K562 (cell line): ENCODE results near the gene MAN2A1. TPM values are rescaled to one million over a fixed set of nuclear protein-coding genes. Genes with fewer than 3 reads are reported as not detected.

ENCODE experiments used
- ARID1B ChIP-seq: fragments of 450-650 bp; IDR thresholded peaks from 2 replicates; pipeline ENCODE4 v1.6.1; 2016; ENCODE audit warnings: antibody characterized with exemption, mild to moderate bottlenecking, inconsistent platforms
- CBFA2T3 ChIP-seq: fragments of 450-650 bp; IDR thresholded peaks from 2 replicates; pipeline ENCODE4 v1.6.1; 2017
- CREB1 ChIP-seq, 2 experiments: sonication (generic) in 1 of 2; formaldehyde crosslinking in 1 of 2; IDR thresholded peaks; 2 replicates each; pipeline versions ENCODE4 v1.6.1 to v1.8.0; 2012 to 2022; ENCODE audit warnings: inconsistent platforms in 1 of 2, mild to moderate bottlenecking in 1 of 2, missing genetic modification reagents in 1 of 2, moderate library complexity in 1 of 2
- CTBP1 ChIP-seq: fragments of 450-650 bp; IDR thresholded peaks from 2 replicates; pipeline ENCODE4 v1.6.1; 2016; ENCODE audit warnings: borderline replicate concordance
- DMBX1 ChIP-seq: fragments of 250-450 bp; sonication (Bioruptor Pico); IDR thresholded peaks from 2 replicates; pipeline ENCODE4 v1.8.0; 2022; ENCODE audit warnings: inconsistent platforms, mild to moderate bottlenecking, moderate library complexity, borderline replicate concordance
- EHMT2 ChIP-seq: fragments of 450-650 bp; IDR thresholded peaks from 2 replicates; pipeline ENCODE4 v1.6.1; 2018; ENCODE audit warnings: antibody characterized with exemption
- FOXK2 ChIP-seq, 2 experiments: fragments of 450-650 bp; IDR thresholded peaks in 1 of 2; conservative IDR thresholded peaks in 1 of 2; 2 replicates each; pipeline ENCODE4 v1.6.1; 2016; ENCODE audit warnings: low read depth in 2 of 2, mild to moderate bottlenecking in 1 of 2
- KHSRP ChIP-seq: fragments of 450-650 bp; IDR thresholded peaks from 2 replicates; pipeline ENCODE4 v1.6.1; 2017
- LEF1 ChIP-seq: fragments of 450-650 bp; IDR thresholded peaks from 2 replicates; pipeline ENCODE4 v1.6.1; 2016; ENCODE audit warnings: mild to moderate bottlenecking
- MBD2 ChIP-seq: sonication (generic); IDR thresholded peaks from 2 replicates; pipeline ENCODE4 v1.6.1; 2016; ENCODE audit warnings: low read depth, borderline replicate concordance
- MTA3 ChIP-seq: fragments of 450-650 bp; formaldehyde crosslinking; IDR thresholded peaks from 2 replicates; pipeline ENCODE4 v1.6.1; 2017; ENCODE audit warnings: mild to moderate bottlenecking, borderline replicate concordance
- NFE2 ChIP-seq: IDR thresholded peaks from 2 replicates; pipeline ENCODE4 v1.6.1; 2014; ENCODE audit warnings: antibody characterized with exemption, low read depth
- NFRKB ChIP-seq: fragments of 450-650 bp; IDR thresholded peaks from 2 replicates; pipeline ENCODE4 v1.6.1; 2016; ENCODE audit warnings: low read depth
- PHB ChIP-seq: fragments of 250-450 bp; sonication (Bioruptor Pico); IDR thresholded peaks from 2 replicates; pipeline ENCODE4 v1.5.0; 2021
- POLR2H ChIP-seq: IDR thresholded peaks from 2 replicates; pipeline ENCODE4 v1.6.1; 2016; ENCODE audit warnings: missing genetic modification characterization, low read depth, mild to moderate bottlenecking, control low read depth, missing compliant biosample characterization, moderate library complexity
- RFX1 ChIP-seq: fragments of 450-650 bp; IDR thresholded peaks from 2 replicates; pipeline ENCODE4 v1.6.1; 2016; ENCODE audit warnings: mild to moderate bottlenecking, moderate library complexity
- SRSF7 ChIP-seq: fragments of 200-400 bp; formaldehyde crosslinking; optimal IDR thresholded peaks from 2 replicates; pipeline ENCODE3; 2017; ENCODE audit warnings: mild to moderate bottlenecking, low read depth, low read length
- TAL1 ChIP-seq: fragments of 450-650 bp; IDR thresholded peaks from 2 replicates; pipeline ENCODE4 v1.6.1; 2016; ENCODE audit warnings: mild to moderate bottlenecking
- TBL1XR1 ChIP-seq, 2 experiments: IDR thresholded peaks; 2 replicates each; pipeline ENCODE4 v1.6.1; 2012; ENCODE audit warnings: improper control_type of control experiment in 2 of 2, low read length in 2 of 2, mild to moderate bottlenecking in 1 of 2
- ZEB2 ChIP-seq: fragments of 450-650 bp; IDR thresholded peaks from 2 replicates; pipeline ENCODE4 v1.6.1; 2016
- ZKSCAN1 ChIP-seq: fragments of 150-350 bp; IDR thresholded peaks from 2 replicates; pipeline ENCODE4 v1.6.1; 2016; ENCODE audit warnings: low read depth, low read length
- ZNF551 ChIP-seq: fragments of 250-450 bp; sonication (Bioruptor Pico); IDR thresholded peaks from 2 replicates; pipeline ENCODE4 v1.5.0; 2021; ENCODE audit warnings: mild to moderate bottlenecking, moderate library complexity
- polyA plus RNA-seq, 8 experiments: library from polyadenylated mRNA; depleted of rRNA in 4 of 8; stranded (reverse) in 5 of 8; unstranded in 3 of 8; fragments of >200 nt; fragmentation: Nextera tagmentation in 2 of 8; fragmentation: Illumina TruSeq in 1 of 8; extraction: Ambion mirVana in 2 of 8; extraction: Trizol in 1 of 8; gene quantifications; 2 replicates each; pipeline versions ENCODE4 v1.2.1 to v1.2.3, GENCODE V29; 2011 to 2014; ENCODE audit warnings: inconsistent platforms in 1 of 8, missing spikeins in 1 of 8
- total RNA-seq, 7 experiments: library from RNA; depleted of rRNA in 6 of 7; stranded (reverse); fragments of >200 nt in 6 of 7; fragmentation: Illumina TruSeq in 2 of 7; extraction: Trizol in 2 of 7; gene quantifications; 2 replicates each; pipeline versions ENCODE4 v1.2.1 to v1.2.3, GENCODE V29; 2011 to 2021; ENCODE audit warnings: low replicate concordance in 1 of 7
- TF ChIP-seq, protein P1 (sequence below): sonication (generic); formaldehyde crosslinking; IDR thresholded peaks from 2 replicates; pipeline ENCODE4 v1.8.1; 2023; ENCODE audit warnings: missing genetic modification reagents, mild to moderate bottlenecking, borderline replicate concordance
- TF ChIP-seq, protein P2 (sequence below): IDR thresholded peaks from 2 replicates; pipeline ENCODE4 v1.6.1; 2014; ENCODE audit warnings: antibody characterized with exemption
- TF ChIP-seq, protein P3 (sequence below): fragments of 200-800 bp; sonication (Bioruptor generic); IDR thresholded peaks from 2 replicates; pipeline ENCODE4 v1.6.1; 2017; ENCODE audit warnings: missing genetic modification characterization, missing compliant biosample characterization

Gene MAN2A1
- total and polyA plus RNA-seq, 9 of the 15 experiments (the other 6 are each of a cell fraction or from before 2014, with no cell fraction given): 5.2 to 32.0 (median 19.8) TPM

DNA sequence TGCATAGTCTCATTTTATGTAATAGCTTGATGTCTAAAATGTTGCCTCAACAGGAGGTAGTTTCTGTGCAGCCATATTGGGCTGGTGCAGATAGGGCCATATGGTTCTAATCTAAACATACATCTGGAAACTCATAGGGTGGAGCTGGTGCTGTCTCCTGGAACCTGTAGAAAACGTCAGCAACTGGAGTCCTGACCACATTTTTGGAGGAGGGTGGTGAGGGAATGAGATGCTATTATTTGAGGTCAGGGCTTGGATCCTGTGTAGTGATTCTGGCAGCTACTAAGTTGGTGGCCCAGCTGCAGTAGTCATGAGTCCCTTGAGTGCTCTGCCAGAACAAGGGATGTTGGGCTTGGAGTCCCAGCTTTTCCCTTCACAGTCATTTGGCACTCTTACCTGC is 14.1 kb downstream of the MAN2A1 start (continued):
- TF ChIP-seq, protein P1, sequence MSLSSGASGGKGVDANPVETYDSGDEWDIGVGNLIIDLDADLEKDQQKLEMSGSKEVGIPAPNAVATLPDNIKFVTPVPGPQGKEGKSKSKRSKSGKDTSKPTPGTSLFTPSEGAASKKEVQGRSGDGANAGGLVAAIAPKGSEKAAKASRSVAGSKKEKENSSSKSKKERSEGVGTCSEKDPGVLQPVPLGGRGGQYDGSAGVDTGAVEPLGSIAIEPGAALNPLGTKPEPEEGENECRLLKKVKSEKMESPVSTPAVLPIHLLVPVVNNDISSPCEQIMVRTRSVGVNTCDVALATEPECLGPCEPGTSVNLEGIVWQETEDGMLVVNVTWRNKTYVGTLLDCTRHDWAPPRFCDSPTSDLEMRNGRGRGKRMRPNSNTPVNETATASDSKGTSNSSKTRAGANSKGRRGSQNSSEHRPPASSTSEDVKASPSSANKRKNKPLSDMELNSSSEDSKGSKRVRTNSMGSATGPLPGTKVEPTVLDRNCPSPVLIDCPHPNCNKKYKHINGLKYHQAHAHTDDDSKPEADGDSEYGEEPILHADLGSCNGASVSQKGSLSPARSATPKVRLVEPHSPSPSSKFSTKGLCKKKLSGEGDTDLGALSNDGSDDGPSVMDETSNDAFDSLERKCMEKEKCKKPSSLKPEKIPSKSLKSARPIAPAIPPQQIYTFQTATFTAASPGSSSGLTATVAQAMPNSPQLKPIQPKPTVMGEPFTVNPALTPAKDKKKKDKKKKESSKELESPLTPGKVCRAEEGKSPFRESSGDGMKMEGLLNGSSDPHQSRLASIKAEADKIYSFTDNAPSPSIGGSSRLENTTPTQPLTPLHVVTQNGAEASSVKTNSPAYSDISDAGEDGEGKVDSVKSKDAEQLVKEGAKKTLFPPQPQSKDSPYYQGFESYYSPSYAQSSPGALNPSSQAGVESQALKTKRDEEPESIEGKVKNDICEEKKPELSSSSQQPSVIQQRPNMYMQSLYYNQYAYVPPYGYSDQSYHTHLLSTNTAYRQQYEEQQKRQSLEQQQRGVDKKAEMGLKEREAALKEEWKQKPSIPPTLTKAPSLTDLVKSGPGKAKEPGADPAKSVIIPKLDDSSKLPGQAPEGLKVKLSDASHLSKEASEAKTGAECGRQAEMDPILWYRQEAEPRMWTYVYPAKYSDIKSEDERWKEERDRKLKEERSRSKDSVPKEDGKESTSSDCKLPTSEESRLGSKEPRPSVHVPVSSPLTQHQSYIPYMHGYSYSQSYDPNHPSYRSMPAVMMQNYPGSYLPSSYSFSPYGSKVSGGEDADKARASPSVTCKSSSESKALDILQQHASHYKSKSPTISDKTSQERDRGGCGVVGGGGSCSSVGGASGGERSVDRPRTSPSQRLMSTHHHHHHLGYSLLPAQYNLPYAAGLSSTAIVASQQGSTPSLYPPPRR (CRISPR knock-in tag): 0 out of 2 replicates have a peak, but pooled peaks have one; percentile 32
- no peak for TF ChIP-seq SRSF7
- peak; percentile 92 for TF ChIP-seq TAL1
- peak; percentile 52 for TF ChIP-seq LEF1
- TF ChIP-seq POLR2H (tag): no peak
- TF ChIP-seq ZEB2: peak; percentile 84
- peak; percentile 94 for TF ChIP-seq CREB1 (IDR thresholded peaks at IDR 0.05)
- peak; percentile 86 for TF ChIP-seq CREB1 (CRISPR knock-in tag; IDR thresholded peaks at IDR 0.05)
- TF ChIP-seq ARID1B: peak; percentile 94
- TF ChIP-seq NFRKB: peak; percentile 51; the same call in 1 of the 2 replicates
- peak; percentile 79 for TF ChIP-seq MTA3
- TF ChIP-seq CTBP1: peak; percentile 92
- TF ChIP-seq FOXK2 (conservative IDR thresholded peaks at IDR 0.05 in 1 of 2, IDR thresholded peaks at IDR 0.05 in 1 of 2; ENCODE audit: low read depth in 2 of 2): peak in 1 of 2 experiments; percentile 42; a peak in 2 of 4 replicates
- TF ChIP-seq, protein P2, sequence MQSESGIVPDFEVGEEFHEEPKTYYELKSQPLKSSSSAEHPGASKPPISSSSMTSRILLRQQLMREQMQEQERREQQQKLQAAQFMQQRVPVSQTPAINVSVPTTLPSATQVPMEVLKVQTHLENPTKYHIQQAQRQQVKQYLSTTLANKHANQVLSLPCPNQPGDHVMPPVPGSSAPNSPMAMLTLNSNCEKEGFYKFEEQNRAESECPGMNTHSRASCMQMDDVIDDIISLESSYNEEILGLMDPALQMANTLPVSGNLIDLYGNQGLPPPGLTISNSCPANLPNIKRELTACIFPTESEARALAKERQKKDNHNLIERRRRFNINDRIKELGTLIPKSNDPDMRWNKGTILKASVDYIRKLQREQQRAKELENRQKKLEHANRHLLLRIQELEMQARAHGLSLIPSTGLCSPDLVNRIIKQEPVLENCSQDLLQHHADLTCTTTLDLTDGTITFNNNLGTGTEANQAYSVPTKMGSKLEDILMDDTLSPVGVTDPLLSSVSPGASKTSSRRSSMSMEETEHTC: peak; percentile 39; the same call in 1 of the 2 replicates
- TF ChIP-seq ZKSCAN1: peak; percentile 55; the same call in 1 of the 2 replicates
- TF ChIP-seq EHMT2: peak; percentile 70
- peak; percentile 53; the same call in 1 of the 2 replicates for TF ChIP-seq KHSRP
- TF ChIP-seq, protein P3, sequence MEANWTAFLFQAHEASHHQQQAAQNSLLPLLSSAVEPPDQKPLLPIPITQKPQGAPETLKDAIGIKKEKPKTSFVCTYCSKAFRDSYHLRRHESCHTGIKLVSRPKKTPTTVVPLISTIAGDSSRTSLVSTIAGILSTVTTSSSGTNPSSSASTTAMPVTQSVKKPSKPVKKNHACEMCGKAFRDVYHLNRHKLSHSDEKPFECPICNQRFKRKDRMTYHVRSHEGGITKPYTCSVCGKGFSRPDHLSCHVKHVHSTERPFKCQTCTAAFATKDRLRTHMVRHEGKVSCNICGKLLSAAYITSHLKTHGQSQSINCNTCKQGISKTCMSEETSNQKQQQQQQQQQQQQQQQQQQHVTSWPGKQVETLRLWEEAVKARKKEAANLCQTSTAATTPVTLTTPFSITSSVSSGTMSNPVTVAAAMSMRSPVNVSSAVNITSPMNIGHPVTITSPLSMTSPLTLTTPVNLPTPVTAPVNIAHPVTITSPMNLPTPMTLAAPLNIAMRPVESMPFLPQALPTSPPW (CRISPR knock-in tag): peak; percentile 47; the same call in 1 of the 2 replicates
- TF ChIP-seq ZNF551 (CRISPR knock-in tag): no peak
- peak in 1 of 2 experiments; percentile 89; a peak in 1 of 4 replicates for TF ChIP-seq TBL1XR1 (IDR thresholded peaks at IDR 0.05; ENCODE audit: low read length in 2 of 2)
- TF ChIP-seq NFE2: peak; percentile 57; the same call in 1 of the 2 replicates
- peak; percentile 20; the same call in 1 of the 2 replicates for TF ChIP-seq RFX1
- TF ChIP-seq PHB: no peak
- TF ChIP-seq DMBX1 (CRISPR knock-in tag): peak; percentile 30; the same call in 1 of the 2 replicates
- peak; percentile 96 for TF ChIP-seq CBFA2T3
- no peak for TF ChIP-seq MBD2
